HG03108 (cell line): ENCODE measurements around the gene GTF3C6.
"Not testable (repeated sequence)": the region's sequence is repeated elsewhere in the genome, so short reads cannot be mapped to it uniquely, and the experiment has no call there.

Source experiments
- ATAC-seq: cut with Tn5 transposase; IDR thresholded peaks from one replicate; pipeline ENCODE4 v1.9.1; 2021; ENCODE audit warnings: moderate library complexity; ENCODE audit not compliant: unreplicated experiment

Gene GTF3C6, protein sequence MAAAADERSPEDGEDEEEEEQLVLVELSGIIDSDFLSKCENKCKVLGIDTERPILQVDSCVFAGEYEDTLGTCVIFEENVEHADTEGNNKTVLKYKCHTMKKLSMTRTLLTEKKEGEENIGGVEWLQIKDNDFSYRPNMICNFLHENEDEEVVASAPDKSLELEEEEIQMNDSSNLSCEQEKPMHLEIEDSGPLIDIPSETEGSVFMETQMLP

DNA sequence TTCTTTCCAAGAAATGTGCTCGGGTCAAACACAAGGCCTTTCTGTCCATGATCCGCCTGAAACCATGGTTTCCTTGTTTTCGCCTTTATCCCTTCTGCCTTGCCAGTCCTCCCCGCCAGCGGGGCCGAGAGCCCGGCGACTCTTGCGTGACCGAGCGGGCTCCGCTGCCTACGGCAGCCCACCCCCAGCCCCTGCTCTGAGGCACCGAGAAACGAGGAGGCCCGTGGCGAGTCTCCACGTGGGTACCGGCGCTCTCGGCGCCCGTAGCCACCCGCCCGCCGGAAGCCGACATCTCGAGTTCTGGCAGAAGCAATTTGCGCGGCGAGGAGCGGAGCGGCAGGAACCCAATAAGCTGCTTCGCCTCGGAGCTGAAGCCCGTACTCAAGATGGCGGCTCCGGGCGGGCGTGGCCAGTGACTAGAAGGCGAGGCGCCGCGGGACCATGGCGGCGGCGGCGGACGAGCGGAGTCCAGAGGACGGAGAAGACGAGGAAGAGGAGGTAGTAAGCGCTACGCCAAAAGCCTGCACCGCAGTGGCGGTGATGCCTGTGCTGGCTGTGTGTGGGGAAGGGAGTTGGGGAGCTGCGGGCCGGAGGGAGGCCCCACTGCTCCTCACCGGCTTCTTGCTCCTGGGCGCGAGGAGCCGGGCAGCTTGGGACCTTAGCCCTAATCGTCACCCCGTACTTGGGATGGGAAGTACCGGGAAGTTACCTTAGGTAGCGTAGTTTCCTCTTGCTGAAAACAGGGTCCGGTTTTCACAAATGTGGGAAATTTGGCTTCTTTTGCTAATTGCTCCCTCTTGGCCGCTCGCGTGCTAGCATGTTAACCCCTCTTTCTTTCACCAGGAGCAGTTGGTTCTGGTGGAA, at the start of gene GTF3C6:
Gene GTF3C6 (plus strand): TSS at position 378 of the 864 bp plus-strand sequence. CDS start 64 bp downstream, at position 442.
- peak; percentile 95 for ATAC-seq

DNA sequence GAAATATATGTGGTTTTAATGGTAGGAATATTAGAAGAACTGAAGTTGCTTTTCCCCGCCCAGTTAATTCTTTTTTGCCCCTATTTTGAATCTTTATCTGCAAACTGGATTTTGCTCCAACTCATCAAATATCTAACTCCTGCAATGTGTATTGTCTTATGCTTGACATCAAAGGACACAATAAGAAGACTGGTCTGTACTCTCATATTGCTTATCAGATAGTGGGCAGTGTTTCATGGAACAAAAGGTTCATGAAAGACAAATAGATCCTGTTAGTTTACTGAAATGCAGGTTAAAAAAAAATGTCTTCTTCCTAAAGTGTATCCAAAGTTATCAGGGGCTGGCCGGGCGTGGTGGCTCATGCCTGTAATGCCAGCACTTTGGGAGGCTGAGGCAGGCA, 27.7 kb upstream of the GTF3C6 start:
- ATAC-seq, result no peak

DNA sequence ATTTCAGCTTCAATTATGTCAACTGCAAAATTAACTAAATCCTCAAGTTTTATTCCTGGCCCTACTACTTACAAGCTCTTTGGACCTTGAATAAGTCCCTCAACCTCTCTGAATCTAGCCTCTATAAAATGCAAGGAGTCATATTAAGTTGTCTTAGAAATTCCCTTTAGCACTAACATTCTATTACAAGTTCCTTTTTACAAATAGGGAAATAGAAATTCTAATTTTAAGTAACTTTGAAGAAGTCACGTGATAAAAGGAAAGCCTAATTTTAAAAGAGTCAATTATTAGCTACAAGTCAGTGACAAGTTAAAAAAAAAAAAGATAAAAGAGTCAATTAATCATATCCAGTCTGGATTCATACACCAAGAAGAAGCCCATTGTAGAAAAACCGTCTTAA, 24.6 kb upstream of the GTF3C6 start:
- no peak for ATAC-seq

DNA sequence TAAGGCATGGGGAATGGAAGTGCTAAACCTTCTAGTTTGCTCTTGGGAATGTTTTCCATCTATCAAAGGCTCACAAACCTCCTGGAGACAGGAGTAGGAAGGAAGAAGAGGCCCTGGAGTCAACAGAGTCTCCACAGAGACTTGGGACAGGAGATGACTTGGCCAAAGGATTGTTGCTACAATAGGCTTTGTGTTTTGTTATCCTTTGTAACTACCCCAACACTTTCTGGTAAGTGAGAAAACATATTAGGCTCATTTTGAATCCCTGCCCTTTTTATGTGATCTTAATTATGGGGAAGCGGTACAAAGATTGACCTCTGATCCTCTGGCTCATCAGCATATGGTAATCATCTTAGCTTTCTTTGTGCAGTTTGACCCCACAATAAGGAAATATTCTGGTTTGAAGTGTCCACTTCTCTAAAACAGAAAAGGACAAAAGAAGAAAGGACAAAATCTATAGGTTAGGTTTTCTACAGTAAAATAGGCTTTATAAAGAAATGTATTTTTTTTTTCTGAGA, 24.1 kb upstream of the GTF3C6 start:
- no peak for ATAC-seq

DNA sequence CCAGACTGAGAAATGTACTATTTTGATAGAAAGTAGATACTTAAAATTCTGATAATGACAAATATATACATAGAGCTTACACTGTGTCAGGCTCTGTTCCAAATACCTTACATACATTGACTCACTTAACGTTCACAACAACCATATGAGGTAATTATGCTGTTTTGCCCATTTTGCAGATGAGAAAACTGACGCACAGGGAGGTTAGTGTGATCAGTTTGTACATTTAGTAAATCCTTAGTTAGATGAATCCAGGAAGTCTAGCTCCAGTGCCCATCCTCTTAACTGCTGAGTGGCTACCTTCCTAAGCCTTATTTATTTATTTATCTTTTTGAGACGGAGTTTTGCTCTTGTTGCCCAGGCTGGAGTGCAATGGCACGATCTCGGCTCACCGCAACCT, 23.3 kb upstream of the GTF3C6 start:
- ATAC-seq, result no peak

DNA sequence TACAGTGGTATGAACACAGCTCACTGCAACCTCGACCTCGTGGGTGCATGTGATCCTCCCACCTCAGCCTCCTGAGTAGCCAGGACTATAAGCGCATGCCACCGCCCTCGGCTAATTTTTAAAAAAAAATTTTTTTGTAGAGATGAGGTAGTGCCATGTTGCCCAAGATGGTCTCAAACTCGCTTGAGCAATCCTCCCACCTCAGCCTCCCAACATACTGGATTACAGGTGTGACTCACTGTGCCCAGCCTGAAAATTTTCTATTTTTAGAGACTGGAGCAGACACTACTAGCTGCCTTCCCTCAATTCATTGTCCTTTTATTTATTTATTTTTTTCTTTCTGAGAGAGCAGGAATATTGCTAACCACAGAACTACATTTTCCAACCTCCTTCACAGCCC, 20.3 kb upstream of the GTF3C6 start:
- no peak for ATAC-seq

DNA sequence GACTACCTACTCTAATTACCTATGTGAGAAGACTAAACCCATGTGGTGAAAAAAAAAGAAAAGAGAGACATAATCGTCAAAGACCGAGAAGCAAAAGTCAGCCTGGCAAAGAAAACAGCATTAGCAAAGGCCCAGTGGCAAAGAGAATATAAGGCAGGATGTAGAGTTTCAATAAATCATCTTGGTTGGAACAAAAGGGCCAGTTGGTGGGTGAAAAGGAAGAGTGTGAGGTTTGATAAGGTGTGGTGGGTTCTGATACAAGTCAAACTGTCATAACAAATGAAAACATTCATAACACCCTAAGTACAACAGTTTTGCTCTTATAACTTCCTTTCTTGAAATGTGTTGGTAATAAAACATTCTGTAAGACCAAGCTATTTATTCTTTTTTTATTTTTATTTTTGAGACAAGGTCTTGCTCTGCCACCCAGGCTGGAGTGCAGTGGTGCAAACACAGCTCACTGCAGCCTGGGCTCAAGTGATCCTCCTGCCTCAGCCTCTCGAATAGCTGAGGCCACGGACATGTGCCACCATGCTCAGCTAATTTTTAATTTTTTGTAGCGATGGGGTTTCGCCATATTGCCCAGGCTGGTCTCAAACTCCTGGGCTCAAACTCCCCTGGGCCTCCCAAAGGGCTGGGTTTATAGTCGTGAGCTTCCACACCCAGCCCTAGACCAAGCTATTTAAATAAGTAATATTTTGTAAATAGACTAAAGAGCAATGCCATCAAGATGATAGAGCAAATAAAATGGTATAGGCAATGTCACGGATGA, 18.9 kb upstream of the GTF3C6 start:
- no peak for ATAC-seq

DNA sequence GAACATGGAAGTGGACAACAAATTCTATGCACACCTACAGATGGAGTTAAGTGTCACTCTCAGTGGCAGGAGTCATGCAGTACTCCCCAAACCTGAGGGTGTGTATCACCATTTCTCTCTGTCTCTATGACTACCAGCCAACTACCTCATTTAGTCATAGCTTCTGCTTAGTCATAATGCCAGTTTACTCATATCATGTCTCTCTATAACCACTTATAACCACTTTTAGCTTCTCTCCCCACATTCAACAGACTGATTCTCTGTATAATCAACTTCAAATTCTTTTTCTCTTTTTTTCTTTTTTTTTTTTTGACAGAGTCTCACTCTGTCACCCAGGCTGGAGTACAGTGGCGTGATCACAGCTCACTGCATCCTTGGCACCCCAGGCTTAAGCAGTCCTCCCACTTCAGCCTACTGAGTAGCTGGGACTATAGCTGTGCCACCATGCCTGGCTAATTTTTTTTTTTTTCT, 13.8 kb upstream of the GTF3C6 start:
- ATAC-seq, result peak; percentile 100

DNA sequence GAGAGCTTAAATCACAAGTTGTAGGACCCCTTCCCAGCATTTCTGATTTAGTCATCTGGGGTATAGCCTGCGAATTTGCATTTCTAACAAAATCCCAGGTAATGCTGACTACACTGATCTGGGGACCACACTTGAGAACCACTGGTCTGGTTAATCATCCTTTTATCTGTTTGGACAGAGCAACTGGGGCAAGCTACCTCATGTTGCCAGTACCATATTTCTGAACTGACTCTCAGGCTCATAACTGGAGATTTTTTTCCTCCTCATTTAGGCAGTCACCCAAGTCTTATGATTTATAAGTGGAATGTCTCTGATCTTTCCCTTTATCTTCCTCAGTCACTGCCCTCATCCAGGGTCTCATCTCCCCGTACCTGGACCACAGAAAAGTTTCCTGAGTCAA, 12.0 kb upstream of the GTF3C6 start:
- no peak for ATAC-seq

DNA sequence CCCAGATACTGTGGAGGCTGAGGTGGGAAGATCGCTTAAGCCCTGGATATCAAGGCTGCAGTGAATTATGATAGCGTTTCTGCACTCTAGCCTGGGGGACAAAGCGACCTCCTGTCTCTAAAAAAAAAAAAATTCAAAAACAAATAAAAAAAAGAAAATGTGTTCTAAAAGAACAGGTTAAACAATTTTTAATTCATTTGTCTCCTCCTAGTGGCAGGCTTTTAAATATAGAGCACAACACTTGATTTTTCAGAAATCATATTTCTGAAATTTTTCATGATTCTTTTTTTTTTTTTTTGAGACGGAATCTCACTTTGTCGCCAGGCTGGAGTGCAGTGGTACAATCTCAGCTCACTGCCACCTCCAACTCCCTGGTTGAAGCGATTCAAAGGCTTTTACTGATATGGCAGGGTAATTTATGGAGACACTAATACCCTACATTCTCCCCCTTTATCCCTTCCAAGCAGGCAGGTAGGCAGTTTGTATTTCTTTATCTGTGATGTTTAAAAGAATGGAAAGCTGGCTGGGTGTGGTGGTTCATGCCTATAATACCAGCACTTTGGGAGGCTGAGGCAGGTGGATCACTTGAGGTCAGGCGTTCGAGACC, 8.7 kb upstream of the GTF3C6 start:
- ATAC-seq, result no peak

DNA sequence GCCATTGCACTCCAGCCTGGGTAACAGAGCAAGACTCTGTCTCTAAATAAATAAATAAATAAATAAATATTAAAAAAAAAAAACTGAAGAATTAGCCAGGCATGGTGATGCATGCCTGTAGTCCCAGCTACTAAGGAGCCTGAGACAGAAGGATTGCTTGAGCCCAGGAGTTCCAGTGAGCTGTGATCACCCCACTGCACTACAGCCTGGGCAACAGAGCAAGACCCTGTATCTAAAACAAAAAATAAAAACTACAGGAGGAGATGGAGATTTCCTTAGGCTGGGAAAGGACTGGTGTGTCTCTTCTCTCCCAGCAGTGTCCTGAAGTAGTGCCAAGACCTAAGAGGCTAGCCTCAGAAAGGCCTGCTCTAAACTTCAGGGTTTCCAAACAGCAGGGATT, 8.1 kb upstream of the GTF3C6 start:
- ATAC-seq, result no peak

DNA sequence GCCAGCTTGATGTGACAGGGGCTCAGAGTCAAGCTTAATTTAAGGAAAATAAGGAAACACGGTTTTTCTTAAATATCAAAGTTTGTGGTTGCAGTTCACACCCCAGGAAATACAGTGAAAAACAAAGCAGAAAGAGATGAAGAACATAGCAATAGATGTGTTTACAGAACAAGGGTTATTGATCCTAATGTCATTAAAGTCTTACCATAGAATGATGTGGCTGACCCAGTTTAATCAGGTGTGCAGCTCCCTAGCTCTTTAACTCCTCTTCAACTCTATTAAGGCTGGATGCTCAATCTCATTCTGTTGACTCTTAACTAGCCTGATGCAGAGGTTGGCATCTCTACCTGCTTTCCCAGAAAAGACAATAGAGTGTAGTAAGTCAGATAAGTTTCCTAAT, 7.5 kb upstream of the GTF3C6 start:
- no peak for ATAC-seq

DNA sequence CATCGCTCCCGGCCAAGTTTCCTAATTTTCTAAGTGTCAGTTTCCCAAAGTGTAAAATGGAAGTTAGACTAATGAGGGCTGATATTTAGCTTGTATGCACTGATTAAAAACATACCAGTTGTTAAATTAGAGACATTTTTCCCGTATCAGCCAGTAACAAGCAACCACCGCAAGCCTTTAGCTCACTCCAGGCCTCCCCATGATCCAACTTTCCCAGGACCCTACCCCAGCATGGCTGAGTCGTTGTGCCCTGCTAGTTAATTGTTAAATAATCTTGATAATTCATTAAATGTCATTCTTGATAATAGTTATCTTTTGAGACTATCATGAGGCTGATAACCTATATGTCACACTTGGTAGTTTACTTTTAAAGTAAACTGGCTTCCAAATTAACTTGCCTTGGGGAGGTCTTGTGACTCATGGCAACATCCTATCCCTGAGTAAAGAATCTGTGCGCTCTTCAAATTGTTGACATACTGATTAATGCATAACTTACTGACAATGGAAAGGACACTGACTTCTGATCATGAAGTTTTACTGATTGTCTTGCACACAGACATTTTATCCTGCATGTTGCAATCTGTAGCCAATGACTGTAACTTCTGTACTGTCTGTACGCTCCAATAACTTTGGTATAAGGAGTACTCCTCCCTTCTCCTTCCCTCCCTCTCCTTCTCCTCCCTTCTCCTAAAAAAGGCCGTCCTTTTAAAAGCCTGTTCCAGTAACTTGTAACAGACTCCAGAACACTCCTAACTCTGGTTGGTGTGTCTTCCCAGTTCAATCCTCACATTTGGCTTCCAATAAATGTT, 6.3 kb upstream of the GTF3C6 start:
- no peak for ATAC-seq

DNA sequence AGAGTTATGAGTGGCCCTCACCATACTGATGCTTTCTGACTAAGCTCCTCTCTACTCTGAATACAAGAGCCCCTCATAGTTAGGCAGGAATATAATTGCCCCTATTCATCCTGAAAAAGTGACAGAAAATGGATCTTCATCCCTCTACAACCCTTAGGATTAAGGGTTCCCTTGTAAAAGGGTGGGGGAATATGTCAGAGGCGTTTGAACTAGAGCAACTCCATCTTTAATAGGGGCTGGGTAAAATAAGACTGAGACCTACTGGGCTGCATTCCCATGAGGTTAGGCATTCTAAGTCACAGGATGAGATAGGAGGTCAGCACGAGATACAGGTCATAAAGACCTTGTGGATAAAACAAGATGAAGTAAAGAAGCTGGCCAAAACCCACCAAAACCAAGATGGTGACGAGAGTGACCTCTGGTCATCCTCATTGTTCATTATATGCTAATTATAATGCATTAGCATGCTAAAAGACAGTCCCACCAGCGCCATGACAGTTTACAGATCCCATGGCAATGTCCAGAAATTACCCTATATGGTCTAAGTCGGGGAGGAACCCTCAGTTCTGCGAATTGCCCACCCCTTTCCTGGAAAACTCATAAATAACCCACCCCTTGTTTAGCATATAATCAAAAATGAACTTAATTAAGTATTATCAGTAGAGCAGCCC, 4.7 kb upstream of the GTF3C6 start:
- no peak for ATAC-seq

DNA sequence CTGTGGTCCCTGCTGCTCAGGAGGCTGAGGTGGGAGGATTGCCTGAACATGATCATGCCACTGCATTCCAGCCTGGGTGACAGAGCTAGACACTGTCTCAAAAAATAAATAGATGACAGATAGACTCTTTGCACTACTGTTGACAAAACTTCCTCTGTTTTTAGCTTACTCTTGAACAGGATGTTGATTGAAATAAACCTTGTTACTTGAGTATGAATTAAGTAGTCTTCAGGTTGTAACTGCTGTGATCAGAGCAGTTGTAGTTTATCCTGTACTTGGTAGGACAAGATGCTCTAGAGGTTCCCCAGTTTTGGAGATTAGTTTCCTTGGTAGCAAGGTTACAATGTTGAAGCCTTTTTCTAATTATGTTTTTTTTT, 1.5 kb downstream of the GTF3C6 start:
- ATAC-seq, result no peak

DNA sequence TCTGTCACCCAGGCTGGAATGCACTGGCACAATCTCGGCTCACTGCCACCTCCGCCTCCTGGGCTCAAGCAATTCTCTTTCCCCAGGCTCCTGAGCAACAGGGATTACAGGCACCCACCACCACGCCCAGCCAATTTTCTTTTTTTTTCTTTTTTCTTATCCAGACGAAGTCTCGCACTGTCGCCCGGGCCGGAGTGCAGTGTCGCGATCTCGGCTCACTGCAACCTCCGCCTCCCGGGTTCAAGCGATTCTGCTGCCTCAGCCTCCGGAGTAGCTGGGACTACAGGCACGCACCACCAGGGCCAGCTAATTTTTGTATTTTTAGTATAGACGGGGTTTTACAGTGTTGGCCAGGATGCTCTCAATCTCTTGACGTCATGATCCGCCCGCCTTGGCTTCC, 4.1 kb downstream of the GTF3C6 start:
- not testable (repeated sequence) for ATAC-seq

DNA sequence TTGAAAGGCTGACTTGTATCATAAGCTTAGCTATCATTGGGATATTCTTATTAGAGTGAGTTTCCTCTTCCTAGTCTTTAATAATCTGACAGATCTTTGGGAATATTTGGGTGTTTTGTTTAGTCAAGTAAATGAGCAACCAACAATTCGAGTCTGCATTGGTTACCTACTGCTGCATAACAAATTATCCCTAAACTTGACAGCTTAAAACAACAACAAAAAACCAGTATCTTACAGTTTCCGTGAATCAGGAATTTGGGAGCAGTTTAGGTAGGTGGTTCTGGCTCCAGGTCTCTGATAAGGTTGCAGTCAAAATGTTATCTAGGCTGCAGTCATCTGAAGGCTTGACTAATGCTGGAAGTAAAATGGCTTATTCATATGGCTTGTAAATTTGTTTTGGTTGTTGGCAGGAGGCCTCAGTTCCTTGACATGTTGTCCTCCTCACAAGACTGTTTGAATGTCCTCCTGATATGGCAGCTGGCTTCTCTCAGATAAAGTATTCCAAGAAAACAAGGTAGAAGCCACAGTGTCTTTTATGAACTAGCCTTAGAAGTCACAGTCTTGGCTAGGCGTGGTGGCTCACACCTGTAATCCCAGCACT, 7.2 kb downstream of the GTF3C6 start:
- ATAC-seq, result no peak

DNA sequence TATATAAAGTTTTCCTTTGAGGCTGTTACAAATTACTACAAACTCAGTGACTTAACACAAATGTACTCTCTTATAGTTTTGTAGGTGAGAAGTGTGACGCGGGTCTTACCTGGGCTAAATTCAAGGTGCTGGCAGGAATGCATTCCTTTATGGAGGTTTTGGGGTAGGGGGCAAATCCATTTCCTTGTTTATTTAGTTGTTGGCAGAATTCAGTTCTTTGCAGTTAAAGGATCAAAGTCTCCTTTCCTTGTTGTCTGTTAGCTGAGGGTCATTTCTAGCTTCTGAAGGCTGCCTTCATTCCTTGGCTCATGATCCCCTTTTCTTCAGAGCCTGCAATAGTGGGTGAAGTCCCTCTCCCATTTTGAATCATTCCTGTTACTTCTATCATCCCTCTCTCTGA, 10.2 kb downstream of the GTF3C6 start:
- not testable (repeated sequence) for ATAC-seq

DNA sequence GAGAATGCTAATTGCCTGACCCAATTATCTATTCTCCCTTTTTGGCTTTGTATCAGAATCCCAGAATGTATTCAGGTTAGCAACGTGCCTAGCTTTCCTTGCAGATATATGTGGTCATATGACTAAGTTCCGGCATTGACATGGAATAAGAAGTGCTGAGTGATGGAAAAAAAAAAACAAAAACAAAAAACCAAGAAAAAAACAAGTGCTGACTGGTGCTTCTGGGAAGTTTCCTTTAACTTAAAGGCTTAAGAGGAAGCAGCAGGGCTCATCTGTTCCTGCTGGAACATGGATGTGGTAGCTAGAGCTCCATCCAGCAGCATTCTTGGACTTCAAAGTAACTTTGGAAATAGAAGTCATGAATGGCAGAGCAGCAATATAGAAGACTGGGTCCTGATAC, 13.0 kb downstream of the GTF3C6 start:
- ATAC-seq, result no peak
